HG03575 (cell line): ENCODE results near the gene KCNK1.
A peak's percentile ranks its signal among the peaks of the same experiment; 100 is the strongest.
"Not testable (repeated sequence)": the region's sequence is repeated elsewhere in the genome, so short reads cannot be mapped to it uniquely, and the experiment has no call there.

ENCODE experiments used
- ATAC-seq: cut with Tn5 transposase; IDR thresholded peaks from one replicate; pipeline ENCODE4 v1.9.1; 2021; ENCODE audit not compliant: unreplicated experiment, insufficient number of reproducible peaks, low FRiP score; ENCODE audit errors: extremely low read depth

KCNK1 gene

GRCh38 chr1:233679591-233680373 lies 65.9 kb downstream of the KCNK1 start:
- ATAC-seq, result no peak

GRCh38 chr1:233681285-233681684 lies 67.4 kb downstream of the KCNK1 start:
- no peak for ATAC-seq

- ATAC-seq, result not testable (repeated sequence)
Measured at GRCh38 chr1:233686653-233687052, 72.7 kb downstream of the KCNK1 start.

GRCh38 chr1:233689017-233689747 lies 75.3 kb downstream of the KCNK1 start:
- no peak for ATAC-seq

- no peak for ATAC-seq
Measured at GRCh38 chr1:233689748-233690254, 75.9 kb downstream of the KCNK1 start.

- ATAC-seq, result peak; percentile 84
Measured at GRCh38 chr1:233695901-233696300, 82.0 kb downstream of the KCNK1 start.

GRCh38 chr1:233700338-233700737 lies 86.4 kb downstream of the KCNK1 start:
- no peak for ATAC-seq

- ATAC-seq, result no peak
Measured at GRCh38 chr1:233704170-233704897, 90.4 kb downstream of the KCNK1 start.

GRCh38 chr1:233704898-233705723 lies 91.2 kb downstream of the KCNK1 start:
- ATAC-seq, result no peak

- no peak for ATAC-seq
Measured at GRCh38 chr1:233707153-233707879, 93.4 kb downstream of the KCNK1 start.

GRCh38 chr1:233707880-233708815 lies 94.2 kb downstream of the KCNK1 start:
- ATAC-seq, result no peak

- no peak for ATAC-seq
Measured at GRCh38 chr1:233710031-233710430, 96.1 kb downstream of the KCNK1 start.

- ATAC-seq, result no peak
Measured at GRCh38 chr1:233710507-233710906, 96.6 kb downstream of the KCNK1 start.

GRCh38 chr1:233714631-233715217 lies 100.8 kb downstream of the KCNK1 start:
- no peak for ATAC-seq

GRCh38 chr1:233718057-233718456 lies 104.2 kb downstream of the KCNK1 start:
- ATAC-seq, result no peak

GRCh38 chr1:233719655-233720341 lies 105.9 kb downstream of the KCNK1 start:
- no peak for ATAC-seq
